Aorta (tissue), 5 donors: ENCODE measurements around the gene CYP2A7. TPM values are rescaled to one million over a fixed set of nuclear protein-coding genes. Genes with fewer than 3 reads are reported as not detected.
"Not testable (repeated sequence)": the region's sequence is repeated elsewhere in the genome, so short reads cannot be mapped to it uniquely, and the experiment has no call there.

Experiments
- ATAC-seq: fragments of 200-7000 bp; cut with Tn5 transposase; one replicate; pipeline ENCODE4 v1.9.1; 2022; ENCODE audit warnings: moderate library complexity; ENCODE audit not compliant: low FRiP score
- DNase-seq, 2 donors: peaks; one replicate each; pipeline ENCODE4 v3.0.0-alpha.2; 2020
- H3K27ac ChIP-seq, 2 donors: one replicate each; pipeline ENCODE4 v1.5.1; 2013; ENCODE audit warnings: low read length in 2 of 2, mild to moderate bottlenecking in 2 of 2, moderate library complexity in 2 of 2, control low read depth in 1 of 2, inconsistent platforms in 1 of 2, low read depth in 1 of 2
- H3K27me3 ChIP-seq, 2 donors: one replicate each; pipeline ENCODE4 v1.6.1; 2013; ENCODE audit warnings: control low read depth in 1 of 2, low read length in 1 of 2, mild to moderate bottlenecking in 1 of 2, moderate library complexity in 1 of 2; ENCODE audit not compliant: insufficient read depth in 2 of 2, control insufficient read depth in 1 of 2
- H3K36me3 ChIP-seq, 2 donors: one replicate each; pipeline ENCODE4 v1.6.1; 2013; ENCODE audit warnings: control low read depth in 1 of 2, low read length in 1 of 2, mild to moderate bottlenecking in 1 of 2; ENCODE audit not compliant: insufficient read depth in 2 of 2, control insufficient read depth in 1 of 2
- H3K4me1 ChIP-seq, 2 donors: one replicate each; pipeline ENCODE4 v1.6.1; 2013; ENCODE audit warnings: low read length in 2 of 2, control low read depth in 1 of 2, mild to moderate bottlenecking in 1 of 2, moderate library complexity in 1 of 2; ENCODE audit not compliant: insufficient read depth in 2 of 2, control insufficient read depth in 1 of 2
- H3K4me3 ChIP-seq, 2 donors: one replicate each; pipeline ENCODE4 v1.5.1; 2013; ENCODE audit warnings: low read length in 2 of 2, control low read depth in 1 of 2, mild to moderate bottlenecking in 1 of 2
- H3K9me3 ChIP-seq: one replicate; pipeline ENCODE4 v1.6.1; 2013; ENCODE audit warnings: mild to moderate bottlenecking, low read length; ENCODE audit not compliant: control insufficient read depth
- WGBS, 2 donors: extraction: QIAGEN DNeasy Blood & Tissue Kit; methylation state at CpG; one replicate each; pipeline ENCODE4 v1.1.7; 2013; 5-methylcytosine and 5-hydroxymethylcytosine counted together
- intact Hi-C, 2 donors: fragments of 100-400 bp; cut with DNase I; formaldehyde crosslinking; loops; one replicate each; pipeline versions ENCODE4 v1.14.2 to v1.15.0; 2022
- polyA plus RNA-seq, 2 donors: library from polyadenylated mRNA; stranded (reverse); fragments of 200-250 nt; gene quantifications; one replicate each; pipeline ENCODE4 v1.2.3, GENCODE V29; 2013
- total RNA-seq, 2 donors: library from RNA; stranded (reverse); fragmentation: NEBNext Ultra II Directional; extraction: Animal tissue kit (Norgen Biotek cat#: 25700); gene quantifications; one replicate each; pipeline ENCODE4 v1.2.1, GENCODE V29; 2021
- donor health status: healthy with polysubstance abuse.
- donor health status: Bipolar disorder and iron deficiency.
- donor health status: DM: no; HTN: no; CAD: no.
- donor health status: DM: no; HTN: no; CAD: no.
- donor health status: DM: yes; HTN: yes; CAD: no.

The CYP2A7 gene
- total and polyA plus RNA-seq, 4 donors: not detected

GRCh38 chr19:40901975-40902750 lies 20.1 kb upstream of the CYP2A7 start:
- H3K4me1 ChIP-seq, ATAC-seq, DNase-seq, H3K9me3 ChIP-seq, intact Hi-C loops, H3K36me3 ChIP-seq, H3K4me3 ChIP-seq, H3K27me3 ChIP-seq, H3K27ac ChIP-seq: not testable (repeated sequence)
- WGBS, 2 donors: 69 to 80% methylated on average over 6 of the region's 6 CpGs

- H3K27me3 ChIP-seq, intact Hi-C loops, H3K36me3 ChIP-seq, ATAC-seq, H3K9me3 ChIP-seq, H3K4me3 ChIP-seq, H3K27ac ChIP-seq, H3K4me1 ChIP-seq, DNase-seq: not testable (repeated sequence)
- WGBS, 2 donors: 87 to 98% methylated on average over 4 to 5 of the region's 5 CpGs
Measured at GRCh38 chr19:40900521-40900920, 18.5 kb upstream of the CYP2A7 start.

- intact Hi-C loops, H3K4me1 ChIP-seq, ATAC-seq: not testable (repeated sequence)
Measured at GRCh38 chr19:40899964-40900363, 17.9 kb upstream of the CYP2A7 start.

GRCh38 chr19:40896843-40897789 lies 15.1 kb upstream of the CYP2A7 start:
- DNase-seq, H3K4me1 ChIP-seq, H3K27ac ChIP-seq, ATAC-seq, H3K36me3 ChIP-seq, H3K9me3 ChIP-seq, H3K4me3 ChIP-seq, intact Hi-C loops, H3K27me3 ChIP-seq: not testable (repeated sequence)
- WGBS, 2 donors: 83 to 85% methylated on average over 13 of the region's 13 CpGs

More at GRCh38 chr19:40899964-40900363, 17.9 kb upstream of the CYP2A7 start:
- H3K4me3 ChIP-seq, H3K27me3 ChIP-seq, H3K36me3 ChIP-seq, H3K27ac ChIP-seq, H3K9me3 ChIP-seq, DNase-seq: not testable (repeated sequence)
- 80 to 82% methylated on average over 12 of the region's 12 CpGs for WGBS, 2 donors

GRCh38 chr19:40896418-40896796 lies 14.4 kb upstream of the CYP2A7 start:
- Histone ChIP-seq H3K27me3 (no peaks in the 10 kb centered on the region), H3K27ac (no peak overlapping the region), H3K4me1 (no peaks in the 10 kb centered on the region), H3K4me3 (no peak overlapping the region), H3K36me3 (no peaks in the 10 kb centered on the region), H3K9me3 (no peaks in the 10 kb centered on the region)
- ATAC-seq (no peak), DNase-seq (no peak)
- 83 to 91% methylated on average over 5 of the region's 5 CpGs for WGBS, 2 donors
- intact Hi-C loops: no loop called here

GRCh38 chr19:40893112-40893511 lies 11.1 kb upstream of the CYP2A7 start:
- H3K4me1 ChIP-seq: no peaks in the 10 kb centered on the region
- intact Hi-C loops: no loop called here

GRCh38 chr19:40889366-40889765 lies 7.3 kb upstream of the CYP2A7 start:
- intact Hi-C loops: no loop called here

More at GRCh38 chr19:40893112-40893511, 11.1 kb upstream of the CYP2A7 start:
- ATAC-seq (no peak), DNase-seq (no peak)
- Histone ChIP-seq H3K9me3 (no peaks in the 10 kb centered on the region), H3K27me3 (no peaks in the 10 kb centered on the region), H3K36me3 (no peaks in the 10 kb centered on the region), H3K27ac (no peak overlapping the region), H3K4me3 (no peak overlapping the region)

GRCh38 chr19:40888191-40888590 lies 6.2 kb upstream of the CYP2A7 start:
- H3K4me1 ChIP-seq: no peaks in the 10 kb centered on the region
- no peak for ATAC-seq
- DNase-seq: no peak
- H3K27me3 ChIP-seq: no peaks in the 10 kb centered on the region
- no peak overlapping the region for H3K27ac ChIP-seq
- H3K4me3 ChIP-seq: no peak overlapping the region
- 80% methylated on average over 4 of the region's 4 CpGs for WGBS, 2 donors
- H3K36me3 ChIP-seq: no peaks in the 10 kb centered on the region
- intact Hi-C loops: no loop called here
- H3K9me3 ChIP-seq: no peaks in the 10 kb centered on the region

More at GRCh38 chr19:40889366-40889765, 7.3 kb upstream of the CYP2A7 start:
- no peaks in the 10 kb centered on the region for H3K27me3 ChIP-seq
- no peaks in the 10 kb centered on the region for H3K36me3 ChIP-seq
- no peak overlapping the region for H3K27ac ChIP-seq
- no peak for ATAC-seq
- 40 to 44% methylated on average over 3 of the region's 3 CpGs for WGBS, 2 donors
- no peak overlapping the region for H3K4me3 ChIP-seq
- no peak for DNase-seq
- H3K4me1 ChIP-seq: no peaks in the 10 kb centered on the region
- no peaks in the 10 kb centered on the region for H3K9me3 ChIP-seq
